Activated naive CD8-positive, alpha-beta T cell treated with anti-CD3 and anti-CD28 coated beads for 36 hours (primary cell): Measurements from ENCODE around the gene VWC2L. TPM values are rescaled to one million over a fixed set of nuclear protein-coding genes. Genes with fewer than 3 reads are reported as not detected.

ENCODE experiments used
- DNase-seq: peaks from one replicate; pipeline ENCODE4 v3.0.0; 2021
- H3K27ac Mint-ChIP-seq: one replicate; pipeline ENCODE4 v1.8.0; 2022; ENCODE audit warnings: mild to moderate bottlenecking, moderate library complexity, mixed read lengths
- H3K27me3 Mint-ChIP-seq: one replicate; pipeline ENCODE4 v1.8.0; 2022; ENCODE audit warnings: mild to moderate bottlenecking, mixed read lengths
- H3K36me3 Mint-ChIP-seq: one replicate; pipeline ENCODE4 v1.8.0; 2021; ENCODE audit warnings: mild to moderate bottlenecking, mixed read lengths
- H3K4me1 Mint-ChIP-seq: one replicate; pipeline ENCODE4 v1.8.0; 2021; ENCODE audit warnings: mixed read lengths
- H3K4me3 Mint-ChIP-seq: one replicate; pipeline ENCODE4 v1.8.0; 2022; ENCODE audit warnings: mild to moderate bottlenecking, moderate library complexity, mixed read lengths
- H3K9me3 Mint-ChIP-seq: one replicate; pipeline ENCODE4 v1.8.0; 2022; ENCODE audit warnings: mixed read lengths
- total RNA-seq, 2 experiments: library from RNA; stranded (reverse); gene quantifications; one replicate each; pipeline ENCODE4 v1.2.3, GENCODE V29; 2021

Gene VWC2L
- total RNA-seq, 2 experiments from 2014 or later: not detected

GRCh38 chr2:214410128-214410775 lies 602 bp upstream of the VWC2L start:
- Mint-ChIP-seq H3K9me3 (peaks cover 6% of the 10 kb centered on the region), H3K4me1 (no peaks in the 10 kb centered on the region), H3K4me3 (no peak overlapping the region), H3K27me3 (peaks cover 15% of the 10 kb centered on the region), H3K27ac (no peak overlapping the region), H3K36me3 (no peaks in the 10 kb centered on the region)
- DNase-seq: no peak

- Mint-ChIP-seq H3K9me3 (peaks cover 6% of the 10 kb centered on the region), H3K4me1 (no peaks in the 10 kb centered on the region), H3K27me3 (peaks cover 15% of the 10 kb centered on the region), H3K27ac (no peak overlapping the region), H3K36me3 (no peaks in the 10 kb centered on the region), H3K4me3 (no peak overlapping the region)
- no peak for DNase-seq
Observed at GRCh38 chr2:214412679-214413078, 1.8 kb downstream of the VWC2L start.

- H3K27me3 Mint-ChIP-seq: no peaks in the 10 kb centered on the region
- H3K4me1 Mint-ChIP-seq: no peaks in the 10 kb centered on the region
- H3K27ac Mint-ChIP-seq: no peak overlapping the region
- DNase-seq: no peak
- no peaks in the 10 kb centered on the region for H3K36me3 Mint-ChIP-seq
- H3K4me3 Mint-ChIP-seq: no peak overlapping the region
- no peaks in the 10 kb centered on the region for H3K9me3 Mint-ChIP-seq
Observed at GRCh38 chr2:214436470-214436869, 25.6 kb downstream of the VWC2L start.

GRCh38 chr2:214450118-214450894 lies 39.5 kb downstream of the VWC2L start:
- Mint-ChIP-seq H3K9me3 (no peaks in the 10 kb centered on the region), H3K4me1 (no peaks in the 10 kb centered on the region), H3K27me3 (no peaks in the 10 kb centered on the region), H3K36me3 (no peaks in the 10 kb centered on the region), H3K27ac (no peak overlapping the region), H3K4me3 (no peak overlapping the region)
- no peak for DNase-seq

GRCh38 chr2:214451516-214452275 lies 40.8 kb downstream of the VWC2L start:
- Mint-ChIP-seq H3K36me3 (no peaks in the 10 kb centered on the region), H3K4me3 (no peak overlapping the region), H3K9me3 (no peaks in the 10 kb centered on the region), H3K27ac (no peak overlapping the region), H3K4me1 (no peaks in the 10 kb centered on the region), H3K27me3 (no peaks in the 10 kb centered on the region)
- no peak for DNase-seq

GRCh38 chr2:214465363-214466146 lies 54.7 kb downstream of the VWC2L start:
- no peaks in the 10 kb centered on the region for H3K27me3 Mint-ChIP-seq

GRCh38 chr2:214469728-214470127 lies 58.9 kb downstream of the VWC2L start:
- no peaks in the 10 kb centered on the region for H3K36me3 Mint-ChIP-seq
- no peaks in the 10 kb centered on the region for H3K9me3 Mint-ChIP-seq
- no peaks in the 10 kb centered on the region for H3K27me3 Mint-ChIP-seq
- DNase-seq: no peak
- no peak overlapping the region for H3K27ac Mint-ChIP-seq
- no peak overlapping the region for H3K4me3 Mint-ChIP-seq
- no peaks in the 10 kb centered on the region for H3K4me1 Mint-ChIP-seq

More at GRCh38 chr2:214465363-214466146, 54.7 kb downstream of the VWC2L start:
- Mint-ChIP-seq H3K4me1 (no peaks in the 10 kb centered on the region), H3K27ac (no peak overlapping the region), H3K36me3 (no peaks in the 10 kb centered on the region), H3K4me3 (no peak overlapping the region), H3K9me3 (no peaks in the 10 kb centered on the region)
- DNase-seq: no peak

GRCh38 chr2:214471382-214471781 lies 60.5 kb downstream of the VWC2L start:
- H3K4me1 Mint-ChIP-seq: no peaks in the 10 kb centered on the region
- no peak overlapping the region for H3K27ac Mint-ChIP-seq
- H3K27me3 Mint-ChIP-seq: no peaks in the 10 kb centered on the region
- no peaks in the 10 kb centered on the region for H3K9me3 Mint-ChIP-seq
- no peak for DNase-seq
- H3K36me3 Mint-ChIP-seq: no peaks in the 10 kb centered on the region
- no peak overlapping the region for H3K4me3 Mint-ChIP-seq

GRCh38 chr2:214471990-214472389 lies 61.1 kb downstream of the VWC2L start:
- Mint-ChIP-seq H3K27ac (no peak overlapping the region), H3K9me3 (no peaks in the 10 kb centered on the region), H3K27me3 (no peaks in the 10 kb centered on the region), H3K4me1 (no peaks in the 10 kb centered on the region), H3K36me3 (no peaks in the 10 kb centered on the region), H3K4me3 (no peak overlapping the region)
- DNase-seq: no peak

GRCh38 chr2:214477305-214477704 lies 66.5 kb downstream of the VWC2L start:
- Mint-ChIP-seq H3K9me3 (no peaks in the 10 kb centered on the region), H3K36me3 (no peaks in the 10 kb centered on the region), H3K4me1 (no peaks in the 10 kb centered on the region), H3K27me3 (no peaks in the 10 kb centered on the region), H3K27ac (no peak overlapping the region), H3K4me3 (no peak overlapping the region)
- no peak for DNase-seq

GRCh38 chr2:214481204-214481603 lies 70.3 kb downstream of the VWC2L start:
- no peaks in the 10 kb centered on the region for H3K36me3 Mint-ChIP-seq
- DNase-seq: no peak
- H3K4me3 Mint-ChIP-seq: no peak overlapping the region
- no peak overlapping the region for H3K27ac Mint-ChIP-seq
- no peaks in the 10 kb centered on the region for H3K9me3 Mint-ChIP-seq
- no peaks in the 10 kb centered on the region for H3K4me1 Mint-ChIP-seq
- no peaks in the 10 kb centered on the region for H3K27me3 Mint-ChIP-seq

GRCh38 chr2:214482728-214483127 lies 71.9 kb downstream of the VWC2L start:
- H3K9me3 Mint-ChIP-seq: no peaks in the 10 kb centered on the region

GRCh38 chr2:214484239-214484638 lies 73.4 kb downstream of the VWC2L start:
- Mint-ChIP-seq H3K27ac (no peak overlapping the region), H3K4me1 (no peaks in the 10 kb centered on the region), H3K4me3 (no peak overlapping the region), H3K36me3 (no peaks in the 10 kb centered on the region), H3K9me3 (no peaks in the 10 kb centered on the region), H3K27me3 (no peaks in the 10 kb centered on the region)
- no peak for DNase-seq

More at GRCh38 chr2:214482728-214483127, 71.9 kb downstream of the VWC2L start:
- H3K4me3 Mint-ChIP-seq: no peak overlapping the region
- H3K27ac Mint-ChIP-seq: no peak overlapping the region
- no peak for DNase-seq
- no peaks in the 10 kb centered on the region for H3K4me1 Mint-ChIP-seq
- H3K36me3 Mint-ChIP-seq: no peaks in the 10 kb centered on the region
- H3K27me3 Mint-ChIP-seq: no peaks in the 10 kb centered on the region

GRCh38 chr2:214484701-214485100 lies 73.8 kb downstream of the VWC2L start:
- Mint-ChIP-seq H3K27me3 (no peaks in the 10 kb centered on the region), H3K36me3 (no peaks in the 10 kb centered on the region), H3K4me1 (no peaks in the 10 kb centered on the region), H3K27ac (no peak overlapping the region), H3K9me3 (no peaks in the 10 kb centered on the region), H3K4me3 (no peak overlapping the region)
- no peak for DNase-seq

- Mint-ChIP-seq H3K4me1 (no peaks in the 10 kb centered on the region), H3K27me3 (no peaks in the 10 kb centered on the region), H3K36me3 (no peaks in the 10 kb centered on the region), H3K9me3 (no peaks in the 10 kb centered on the region), H3K27ac (no peak overlapping the region), H3K4me3 (no peak overlapping the region)
- DNase-seq: no peak
Observed at GRCh38 chr2:214489181-214489580, 78.3 kb downstream of the VWC2L start.
